T-helper 2 cell treated with Interferon-gamma antibody and Interleukin-4, amounts not matched to agents 5 μg/mL and 100 μg/mL, for 36 hours (primary cell): Measurements from ENCODE around the gene DRAXIN.
A peak's percentile ranks its signal among the peaks of the same experiment; 100 is the strongest.

Experiments
- DNase-seq: peaks from one replicate; pipeline ENCODE4 v3.0.0; 2021; ENCODE audit warnings: low spot score
- H3K27ac Mint-ChIP-seq: one replicate; pipeline ENCODE4 v1.8.0; 2021; ENCODE audit warnings: mild to moderate bottlenecking, mixed read lengths
- H3K27me3 Mint-ChIP-seq: one replicate; pipeline ENCODE4 v1.8.0; 2021; ENCODE audit warnings: low read depth, mixed read lengths
- H3K36me3 Mint-ChIP-seq: one replicate; pipeline ENCODE4 v1.8.0; 2021; ENCODE audit warnings: low read depth, mixed read lengths
- H3K4me1 Mint-ChIP-seq: one replicate; pipeline ENCODE4 v1.8.0; 2021; ENCODE audit warnings: low read depth, mixed read lengths
- H3K4me3 Mint-ChIP-seq: one replicate; pipeline ENCODE4 v1.8.0; 2022; ENCODE audit warnings: mild to moderate bottlenecking, moderate library complexity, mixed read lengths
- H3K9me3 Mint-ChIP-seq: one replicate; pipeline ENCODE4 v1.8.0; 2021; ENCODE audit warnings: mixed read lengths

The DRAXIN gene

DNA sequence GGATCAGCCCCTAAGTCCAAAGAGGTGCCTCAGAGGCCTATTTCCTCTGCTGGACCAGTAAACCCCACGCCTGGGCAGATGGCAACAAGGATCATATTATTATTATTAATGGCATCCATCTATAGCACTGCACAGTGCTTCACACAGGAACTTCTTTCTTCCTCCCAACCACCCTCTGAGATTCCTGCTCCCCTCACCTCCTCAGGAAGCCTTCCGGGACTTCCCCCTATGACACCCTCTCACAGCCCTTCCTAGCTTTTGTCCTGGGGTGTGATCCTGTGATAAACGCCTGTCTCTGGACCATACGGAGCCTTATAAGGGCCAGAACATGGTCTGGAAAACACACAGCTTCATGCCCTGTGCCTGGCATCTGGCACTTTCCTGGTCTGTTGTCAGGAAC lies 40.5 kb upstream of the DRAXIN start:
- H3K27ac Mint-ChIP-seq = no peak overlapping the region
- no peaks in the 10 kb centered on the region for H3K36me3 Mint-ChIP-seq
- peak overlapping the region; percentile 62 for H3K4me3 Mint-ChIP-seq
- H3K4me1 Mint-ChIP-seq = peaks cover 15% of the 10 kb centered on the region
- DNase-seq = no peak
- peaks cover 12% of the 10 kb centered on the region for H3K27me3 Mint-ChIP-seq
- no peaks in the 10 kb centered on the region for H3K9me3 Mint-ChIP-seq

GRCh38 chr1:11652203-11652780 lies 39.2 kb upstream of the DRAXIN start:
- H3K36me3 Mint-ChIP-seq = peaks cover 6% of the 10 kb centered on the region
- peaks cover 12% of the 10 kb centered on the region for H3K27me3 Mint-ChIP-seq
- H3K4me1 Mint-ChIP-seq = peaks cover 15% of the 10 kb centered on the region
- no peak for DNase-seq
- no peak overlapping the region for H3K27ac Mint-ChIP-seq
- H3K9me3 Mint-ChIP-seq = no peaks in the 10 kb centered on the region
- H3K4me3 Mint-ChIP-seq = peak overlapping the region; percentile 33

- no peak for DNase-seq
- H3K27ac Mint-ChIP-seq = no peak overlapping the region
- peaks cover 12% of the 10 kb centered on the region for H3K27me3 Mint-ChIP-seq
- peak overlapping the region; percentile 45 for H3K4me3 Mint-ChIP-seq
- H3K4me1 Mint-ChIP-seq = peaks cover 15% of the 10 kb centered on the region
- H3K36me3 Mint-ChIP-seq = peaks cover 12% of the 10 kb centered on the region
- H3K9me3 Mint-ChIP-seq = no peaks in the 10 kb centered on the region
These were observed 38.2 kb upstream of the DRAXIN start for GRCh38 chr1:11653101-11653860.

DNA sequence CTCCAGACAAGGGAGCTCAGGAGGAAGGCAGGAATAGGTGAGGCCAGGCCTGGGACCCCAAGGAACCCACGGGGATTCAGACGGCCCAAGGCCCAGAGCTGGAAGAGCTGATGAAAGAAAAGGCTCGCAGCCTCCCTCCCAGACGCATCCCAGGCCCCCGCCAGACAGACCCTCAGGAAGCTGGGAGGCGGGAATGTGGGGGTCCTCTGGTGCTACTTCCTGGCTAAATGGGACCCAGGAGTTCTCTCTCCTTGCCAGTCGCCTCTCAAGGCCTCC lies 37.7 kb upstream of the DRAXIN start:
- no peak for DNase-seq
- Mint-ChIP-seq H3K27ac (no peak overlapping the region), H3K36me3 (peaks cover 12% of the 10 kb centered on the region), H3K4me1 (peaks cover 15% of the 10 kb centered on the region), H3K27me3 (peaks cover 12% of the 10 kb centered on the region), H3K9me3 (no peaks in the 10 kb centered on the region), H3K4me3 (peak overlapping the region; percentile 45)

GRCh38 chr1:11654137-11654938 lies 37.2 kb upstream of the DRAXIN start, which contains the start of the genes FBXO2 and FBXO44:
FBXO2 (minus strand) TSS chr1:11654429; CDS start chr1:11654340, 89 bp downstream.
FBXO44 (plus strand) TSS chr1:11654877; CDS start chr1:11655836, 959 bp downstream.
- Mint-ChIP-seq H3K27ac (no peak within 1 kb of the TSS), H3K4me1 (peaks cover 15% of the 10 kb centered on the region), H3K4me3 (peak within 1 kb of the TSS; percentile 72), H3K27me3 (peaks cover 12% of the 10 kb centered on the region), H3K36me3 (peaks cover 12% of the 10 kb centered on the region), H3K9me3 (no peaks in the 10 kb centered on the region)
- peak; percentile 33 for DNase-seq

GRCh38 chr1:11654939-11655808 lies 36.3 kb upstream of the DRAXIN start:
- no peaks in the 10 kb centered on the region for H3K9me3 Mint-ChIP-seq
- peaks cover 12% of the 10 kb centered on the region for H3K36me3 Mint-ChIP-seq
- peak overlapping the region; percentile 72 for H3K4me3 Mint-ChIP-seq
- DNase-seq = no peak
- H3K27ac Mint-ChIP-seq = no peak overlapping the region
- H3K4me1 Mint-ChIP-seq = peaks cover 11% of the 10 kb centered on the region
- peaks cover 9% of the 10 kb centered on the region for H3K27me3 Mint-ChIP-seq

- DNase-seq = no peak
- Mint-ChIP-seq H3K4me3 (no peak overlapping the region), H3K4me1 (peaks cover 5% of the 10 kb centered on the region), H3K36me3 (peaks cover 20% of the 10 kb centered on the region), H3K27me3 (no peaks in the 10 kb centered on the region), H3K9me3 (no peaks in the 10 kb centered on the region), H3K27ac (no peak overlapping the region)
These were observed 33.9 kb upstream of the DRAXIN start for GRCh38 chr1:11657654-11658053.

DNA sequence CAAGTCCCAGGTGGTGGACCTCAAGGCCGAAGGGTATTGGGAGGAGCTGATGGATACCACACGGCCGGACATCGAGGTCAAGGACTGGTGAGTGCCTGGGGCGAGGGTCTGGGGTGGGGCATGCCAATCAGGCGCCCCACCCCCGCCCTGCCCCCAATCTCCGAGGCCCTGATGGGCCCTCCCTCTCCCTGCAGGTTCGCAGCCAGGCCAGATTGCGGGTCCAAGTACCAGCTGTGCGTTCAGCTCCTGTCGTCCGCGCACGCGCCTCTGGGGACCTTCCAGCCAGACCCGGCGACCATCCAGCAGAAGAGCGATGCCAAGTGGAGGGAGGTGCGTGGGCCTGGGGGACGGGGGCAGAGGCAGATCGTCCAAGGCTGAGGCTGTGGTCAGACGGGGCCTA lies 33.0 kb upstream of the DRAXIN start:
- Mint-ChIP-seq H3K9me3 (no peaks in the 10 kb centered on the region), H3K27ac (no peak overlapping the region), H3K4me3 (no peak overlapping the region), H3K27me3 (no peaks in the 10 kb centered on the region), H3K36me3 (peaks cover 20% of the 10 kb centered on the region), H3K4me1 (peaks cover 8% of the 10 kb centered on the region)
- DNase-seq = no peak

DNA sequence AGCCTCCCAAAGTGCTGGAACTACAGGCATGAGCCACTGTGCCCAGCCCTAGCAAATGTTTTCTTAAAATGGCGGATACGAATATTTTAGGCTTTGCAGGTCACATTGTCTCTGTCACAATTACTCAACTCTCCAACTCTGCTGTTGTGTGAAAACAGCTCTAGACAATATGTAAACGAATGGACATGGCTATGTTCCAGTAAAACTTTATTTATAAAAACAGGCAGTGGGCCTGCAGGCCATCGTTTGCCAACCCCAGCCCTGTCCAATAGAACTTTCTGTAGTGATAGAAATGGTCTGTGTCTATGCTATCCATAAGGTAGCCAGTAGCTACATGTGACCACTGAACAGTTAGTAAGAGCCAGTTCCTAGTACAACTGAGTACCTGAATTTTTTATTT lies 31.8 kb upstream of the DRAXIN start:
- Mint-ChIP-seq H3K4me3 (no peak overlapping the region), H3K36me3 (peaks cover 20% of the 10 kb centered on the region), H3K27me3 (no peaks in the 10 kb centered on the region), H3K9me3 (no peaks in the 10 kb centered on the region), H3K27ac (no peak overlapping the region), H3K4me1 (peaks cover 8% of the 10 kb centered on the region)
- DNase-seq = no peak

DNA sequence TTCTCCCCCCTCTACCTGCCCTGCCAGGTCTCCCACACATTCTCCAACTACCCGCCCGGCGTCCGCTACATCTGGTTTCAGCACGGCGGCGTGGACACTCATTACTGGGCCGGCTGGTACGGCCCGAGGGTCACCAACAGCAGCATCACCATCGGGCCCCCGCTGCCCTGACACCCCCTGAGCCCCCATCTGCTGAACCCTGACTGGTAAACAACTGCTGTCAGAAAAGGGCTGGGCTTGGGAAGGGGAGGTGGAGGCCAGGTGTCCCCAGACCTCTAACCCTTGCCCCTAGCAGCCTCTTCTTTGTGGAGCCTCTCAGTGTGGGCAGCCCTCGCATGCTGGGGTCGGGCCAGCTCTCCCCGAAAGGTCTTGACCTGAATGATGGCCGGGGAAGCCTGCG lies 30.4 kb upstream of the DRAXIN start:
- no peak for DNase-seq
- H3K36me3 Mint-ChIP-seq = peaks cover 20% of the 10 kb centered on the region
- H3K4me3 Mint-ChIP-seq = no peak overlapping the region
- no peaks in the 10 kb centered on the region for H3K27me3 Mint-ChIP-seq
- H3K9me3 Mint-ChIP-seq = no peaks in the 10 kb centered on the region
- H3K27ac Mint-ChIP-seq = no peak overlapping the region
- peaks cover 3% of the 10 kb centered on the region for H3K4me1 Mint-ChIP-seq

DNA sequence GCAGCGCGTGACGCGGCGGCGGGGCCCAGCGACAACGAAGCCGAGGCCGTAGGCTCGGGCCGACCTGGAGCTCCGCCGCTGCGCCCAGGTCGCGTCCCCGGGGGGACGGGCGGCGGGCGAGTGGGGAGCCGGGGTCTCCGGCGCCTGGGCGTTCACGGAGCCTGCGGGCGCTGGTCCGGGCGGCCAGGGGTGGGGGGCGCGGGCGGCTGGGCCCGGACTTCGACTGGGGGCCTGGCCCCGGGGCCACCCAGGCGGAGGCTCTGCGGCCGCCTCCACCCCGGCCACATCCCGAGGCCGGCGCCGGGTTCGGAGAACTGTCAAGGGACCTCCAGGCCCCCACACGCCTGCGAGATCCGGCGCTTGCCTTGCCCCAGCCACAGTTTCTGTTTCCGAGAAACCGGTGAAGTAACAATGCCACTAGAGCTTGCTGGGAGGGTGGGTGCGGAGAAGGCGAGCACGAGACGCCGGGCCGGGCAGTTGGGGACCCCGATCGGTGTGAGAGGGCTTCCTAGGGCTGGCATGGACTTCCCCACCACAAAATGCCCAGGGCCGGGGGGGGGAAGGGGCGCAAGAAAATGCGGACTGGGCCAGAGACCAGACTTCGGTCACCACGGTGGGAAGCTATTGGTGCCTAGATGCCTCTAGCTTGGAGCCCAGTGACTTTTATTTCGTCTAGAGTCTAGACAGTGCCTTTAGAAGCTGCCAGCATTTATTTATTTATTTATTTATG lies 27.0 kb upstream of the DRAXIN start:
- H3K27ac Mint-ChIP-seq = peak overlapping the region; percentile 88
- no peaks in the 10 kb centered on the region for H3K9me3 Mint-ChIP-seq
- peak overlapping the region; percentile 86 for H3K4me3 Mint-ChIP-seq
- peaks cover 13% of the 10 kb centered on the region for H3K36me3 Mint-ChIP-seq
- DNase-seq = peak; percentile 47
- no peaks in the 10 kb centered on the region for H3K27me3 Mint-ChIP-seq
- H3K4me1 Mint-ChIP-seq = peaks cover 3% of the 10 kb centered on the region

GRCh38 chr1:11668516-11668915 lies 23.0 kb upstream of the DRAXIN start:
- Mint-ChIP-seq H3K36me3 (peaks cover 17% of the 10 kb centered on the region), H3K4me1 (peaks cover under 1% of the 10 kb centered on the region), H3K27ac (no peak overlapping the region), H3K27me3 (no peaks in the 10 kb centered on the region), H3K9me3 (no peaks in the 10 kb centered on the region), H3K4me3 (no peak overlapping the region)
- DNase-seq = no peak

DNA sequence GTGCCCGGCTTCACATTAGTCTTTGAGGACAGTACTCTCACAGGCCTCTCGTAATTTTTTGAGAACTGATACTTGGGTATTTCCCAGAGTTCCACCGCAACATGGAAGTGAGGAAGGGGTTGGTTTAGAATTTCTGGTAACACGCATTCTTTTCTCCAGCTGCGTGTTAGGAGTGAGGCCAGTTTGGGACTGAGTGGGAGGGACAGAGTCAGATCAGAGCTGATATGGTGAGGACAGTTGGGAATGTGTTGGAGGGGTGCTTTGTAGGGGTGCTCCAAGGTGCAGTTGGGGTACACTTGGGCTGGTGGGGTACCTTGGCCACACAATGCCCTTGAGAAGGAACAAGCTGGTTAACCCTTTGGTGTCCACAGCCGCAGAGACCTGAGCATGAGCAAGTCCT lies 20.8 kb upstream of the DRAXIN start:
- Mint-ChIP-seq H3K9me3 (no peaks in the 10 kb centered on the region), H3K4me1 (no peaks in the 10 kb centered on the region), H3K27ac (peak overlapping the region; percentile 31), H3K36me3 (peaks cover 27% of the 10 kb centered on the region), H3K27me3 (no peaks in the 10 kb centered on the region), H3K4me3 (no peak overlapping the region)
- DNase-seq = no peak
